Spleen (tissue), 11 donors: ENCODE results near the gene CPSF4. TPM values are rescaled to one million over a fixed set of nuclear protein-coding genes. Genes with fewer than 3 reads are reported as not detected.
"Not testable (repeated sequence)": the region's sequence is repeated elsewhere in the genome, so short reads cannot be mapped to it uniquely, and the experiment has no call there.

Experiments
- DNase-seq: peaks from one replicate; pipeline ENCODE4 v3.0.0-alpha.2; 2020
- H3K27ac ChIP-seq, 8 donors: fragments of 200-600 bp; sonication (generic) in 7 of 8; 1 replicate in 4 of 8; 2 replicates in 4 of 8; pipeline versions ENCODE4 v1.5.0 to v1.8.0; 2016 to 2021; ENCODE audit warnings: inconsistent platforms in 4 of 8, mild to moderate bottlenecking in 4 of 8, moderate library complexity in 1 of 8
- H3K27me3 ChIP-seq, 7 donors: fragments of 200-600 bp; sonication (generic) in 6 of 7; replicated peaks in 1 of 7; 1 replicate in 4 of 7; 2 replicates in 3 of 7; pipeline versions ENCODE4 v1.5.0 to v1.8.0; 2016 to 2021; ENCODE audit warnings: inconsistent platforms in 3 of 7, mild to moderate bottlenecking in 1 of 7
- H3K36me3 ChIP-seq, 6 donors: fragments of 200-600 bp; sonication (generic) in 5 of 6; 1 replicate in 4 of 6; 2 replicates in 2 of 6; pipeline versions ENCODE4 v1.5.0 to v1.8.0; 2016 to 2021; ENCODE audit warnings: inconsistent platforms in 2 of 6
- H3K4me1 ChIP-seq, 6 donors: fragments of 200-600 bp; sonication (generic) in 5 of 6; 1 replicate in 3 of 6; 2 replicates in 3 of 6; pipeline versions ENCODE4 v1.5.0 to v1.8.0; 2016 to 2021; ENCODE audit warnings: inconsistent platforms in 3 of 6
- H3K4me3 ChIP-seq, 8 donors: fragments of 200-600 bp; sonication (generic) in 7 of 8; 1 replicate in 4 of 8; 2 replicates in 4 of 8; pipeline versions ENCODE4 v1.5.0 to v1.8.0; 2016 to 2021; ENCODE audit warnings: inconsistent platforms in 4 of 8, mild to moderate bottlenecking in 4 of 8, moderate library complexity in 2 of 8
- H3K9me3 ChIP-seq, 8 donors: fragments of 200-600 bp; sonication (generic) in 7 of 8; 1 replicate in 4 of 8; 2 replicates in 4 of 8; pipeline versions ENCODE4 v1.5.0 to v1.8.0; 2016 to 2021; ENCODE audit warnings: inconsistent platforms in 4 of 8
- CTCF ChIP-seq, 11 experiments: fragments of 200-600 bp in 7 of 11; fragments of 450-650 bp in 4 of 11; sonication (generic) in 4 of 11; IDR thresholded peaks in 8 of 11; conservative IDR thresholded peaks in 3 of 11; 1 replicate in 7 of 11; 2 replicates in 4 of 11; pipeline versions ENCODE4 v1.4.0 to v1.8.0; 2016 to 2021; ENCODE audit warnings: antibody characterized with exemption in 11 of 11, inconsistent platforms in 4 of 11, mild to moderate bottlenecking in 1 of 11
- POLR2A ChIP-seq, 3 donors: fragments of 450-650 bp; IDR thresholded peaks; one replicate each; pipeline ENCODE4 v1.5.1; 2017; ENCODE audit warnings: antibody characterized with exemption in 3 of 3, mild to moderate bottlenecking in 1 of 3
- POLR2AphosphoS5 ChIP-seq, 3 donors: sonication (generic); formaldehyde crosslinking; IDR thresholded peaks; one replicate each; pipeline ENCODE4 v1.5.1; 2017; ENCODE audit warnings: antibody characterized with exemption in 3 of 3
- WGBS, 5 donors: extraction: QIAGEN DNeasy Blood & Tissue Kit in 3 of 5; methylation state at CpG; one replicate each; pipeline versions ENCODE4 v1.1.5 to v1.1.7; 2013 to 2018; 5-methylcytosine and 5-hydroxymethylcytosine counted together
- intact Hi-C: fragments of 100-400 bp; cut with DNase I; formaldehyde crosslinking; loops from one replicate; pipeline ENCODE4 v1.15.0; 2023; ENCODE audit warnings: low total_unique reads
- polyA plus RNA-seq, 3 donors: library from polyadenylated mRNA; stranded (reverse); fragments of 200-250 nt; gene quantifications; one replicate each; pipeline ENCODE4 v1.2.1, GENCODE V29; 2013
- total RNA-seq, 7 donors: library from RNA; depleted of rRNA in 3 of 7; stranded (reverse); fragments of >200 nt in 3 of 7; fragmentation: NEBNext Ultra II Directional in 4 of 7; extraction: Animal tissue kit (Norgen Biotek cat#: 25700) in 4 of 7; gene quantifications; one replicate each; pipeline versions ENCODE4 v1.1.0 to v1.2.1, GENCODE V29; 2016 to 2021
- donor health status: healthy with polysubstance abuse.
- donor health status: DM: no; HTN: no; CAD: no; lungs with moderate emphysema.
- donor health status: DM: no; HTN: no; CAD: no.
- donor health status: Bipolar disorder and iron deficiency.
- donor health status: healthy.
- donor health status: DM: no; HTN: no; CAD: no.
- donor health status: DM: yes; HTN: yes; CAD: no.

The CPSF4 gene
- total and polyA plus RNA-seq, 10 donors, result 28.7 to 49.6 (median 36.9) TPM

- intact Hi-C loops, result no loop called here
- H3K36me3 ChIP-seq, result peaks cover 3 to 94% (median 68%) of the 10 kb centered on the region in 6 donors
Measured at GRCh38 chr7:99428972-99429566, 9.7 kb upstream of the CPSF4 start.

GRCh38 chr7:99429756-99430155 lies 9.0 kb upstream of the CPSF4 start:
- Histone ChIP-seq H3K9me3 (no peaks in the 10 kb centered on the region), H3K4me1 (no peaks in the 10 kb centered on the region), H3K36me3 (peaks cover 3 to 94% (median 68%) of the 10 kb centered on the region in 6 donors), H3K27ac (no peak overlapping the region), H3K27me3 (no peaks in the 10 kb centered on the region), H3K4me3 (no peak overlapping the region)
- intact Hi-C loops, result no loop called here
- 88 to 96% (median 92%) methylated on average over 1 to 8 of the region's 8 CpGs for WGBS, 5 donors
- no peak for TF ChIP-seq POLR2A (IDR thresholded peaks at IDR 0.05)
- no peak for TF ChIP-seq POLR2AphosphoS5 (IDR thresholded peaks at IDR 0.05)
- no peak for TF ChIP-seq CTCF (IDR thresholded peaks at IDR 0.05 in 8 of 11, conservative IDR thresholded peaks at IDR 0.05 in 3 of 11)
- DNase-seq, result no peak

More at GRCh38 chr7:99428972-99429566, 9.7 kb upstream of the CPSF4 start:
- no peaks in the 10 kb centered on the region for H3K27me3 ChIP-seq
- H3K4me3 ChIP-seq, result no peak overlapping the region
- DNase-seq, result no peak
- no peak for TF ChIP-seq POLR2AphosphoS5 (IDR thresholded peaks at IDR 0.05)
- TF ChIP-seq CTCF (IDR thresholded peaks at IDR 0.05 in 8 of 11, conservative IDR thresholded peaks at IDR 0.05 in 3 of 11), result no peak
- TF ChIP-seq POLR2A (IDR thresholded peaks at IDR 0.05), result no peak
- 73 to 88% (median 84%) methylated on average over 7 to 10 of the region's 10 CpGs for WGBS, 5 donors
- no peaks in the 10 kb centered on the region for H3K4me1 ChIP-seq
- no peaks in the 10 kb centered on the region for H3K9me3 ChIP-seq
- H3K27ac ChIP-seq, result no peak overlapping the region

GRCh38 chr7:99431756-99432540 lies 6.8 kb upstream of the CPSF4 start:
- H3K27me3 ChIP-seq, H3K9me3 ChIP-seq, DNase-seq, H3K4me3 ChIP-seq, intact Hi-C loops, H3K27ac ChIP-seq, H3K4me1 ChIP-seq: not testable (repeated sequence)
- peaks cover 3 to 82% (median 63%) of the 10 kb centered on the region in 6 donors for H3K36me3 ChIP-seq
- 91 to 95% (median 93%) methylated on average over 13 of the region's 13 CpGs for WGBS, 5 donors

DNA sequence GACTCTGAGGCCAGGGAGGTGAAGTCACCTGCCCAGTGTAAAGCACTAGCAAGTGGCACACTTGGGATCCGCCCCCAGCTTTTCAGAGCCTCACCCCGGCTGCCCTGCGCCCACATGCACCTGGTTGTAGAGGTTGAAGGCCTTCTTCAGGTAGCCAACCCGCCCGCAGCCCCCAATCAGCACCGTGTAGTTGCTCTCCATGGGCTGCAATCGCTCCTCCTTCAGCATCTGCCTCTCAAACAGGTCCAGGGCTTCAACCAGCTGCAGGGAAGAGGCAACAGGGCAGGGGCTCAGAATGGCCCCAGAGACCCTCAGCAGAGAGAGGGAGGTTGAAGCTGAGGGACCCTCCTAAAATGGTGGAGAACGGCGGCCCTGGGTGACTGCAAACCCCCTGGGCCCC lies 5.6 kb upstream of the CPSF4 start:
- no peak for DNase-seq
- intact Hi-C loops, result no loop called here
- no peak overlapping the region for H3K27ac ChIP-seq
- no peaks in the 10 kb centered on the region for H3K27me3 ChIP-seq
- no peak overlapping the region for H3K4me3 ChIP-seq
- H3K4me1 ChIP-seq, result peaks cover 0 to 21% (median 13%) of the 10 kb centered on the region in 6 donors
- H3K9me3 ChIP-seq, result no peaks in the 10 kb centered on the region
- WGBS, 5 donors, result 96 to 98% (median 97%) methylated on average over 9 of the region's 9 CpGs
- TF ChIP-seq POLR2AphosphoS5 (IDR thresholded peaks at IDR 0.05) (no peak), POLR2A (IDR thresholded peaks at IDR 0.05) (no peak), CTCF (IDR thresholded peaks at IDR 0.05 in 8 of 11, conservative IDR thresholded peaks at IDR 0.05 in 3 of 11) (no peak)
- H3K36me3 ChIP-seq, result peaks cover 3 to 73% (median 63%) of the 10 kb centered on the region in 6 donors
